Thoracic aorta (tissue), 2 donors: ENCODE measurements around the gene CLEC9A. TPM values are rescaled to one million over a fixed set of nuclear protein-coding genes. Genes with fewer than 3 reads are reported as not detected.

Experiments used
- ATAC-seq: fragments of 150-250 bp; one replicate; pipeline ENCODE4 v1.8.0; 2017; ENCODE audit warnings: low read depth; ENCODE audit not compliant: insufficient number of reproducible peaks, low FRiP score
- DNase-seq: peaks from one replicate; pipeline ENCODE4 v3.0.0-alpha.2; 2020; ENCODE audit warnings: low spot score
- H3K27ac ChIP-seq, 2 donors: fragments of 200-600 bp; sonication (generic); 1 replicate in 1 of 2; 2 replicates in 1 of 2; pipeline ENCODE4 v1.5.1; 2016; ENCODE audit warnings: mild to moderate bottlenecking in 2 of 2, moderate library complexity in 2 of 2
- H3K27me3 ChIP-seq: fragments of 200-600 bp; sonication (generic); replicated peaks from 2 replicates; pipeline ENCODE4 v1.6.0; 2016; ENCODE audit warnings: mild to moderate bottlenecking; ENCODE audit not compliant: insufficient read depth
- H3K36me3 ChIP-seq: fragments of 200-600 bp; sonication (generic); one replicate; pipeline ENCODE4 v1.5.1; 2016
- H3K4me1 ChIP-seq, 2 donors: fragments of 200-600 bp; sonication (generic); 1 replicate in 1 of 2; 2 replicates in 1 of 2; pipeline versions ENCODE4 v1.5.1 to v1.6.0; 2016; ENCODE audit warnings: low read depth in 2 of 2, mild to moderate bottlenecking in 1 of 2; ENCODE audit not compliant: control insufficient read depth in 1 of 2
- H3K4me3 ChIP-seq: fragments of 200-600 bp; sonication (generic); 2 replicates; pipeline ENCODE4 v1.5.1; 2016; ENCODE audit warnings: mild to moderate bottlenecking
- H3K9me3 ChIP-seq: fragments of 200-600 bp; sonication (generic); 2 replicates; pipeline ENCODE4 v1.5.1; 2016
- CTCF ChIP-seq: fragments of 200-600 bp; sonication (generic); IDR thresholded peaks from one replicate; pipeline ENCODE4 v1.5.1; 2019; ENCODE audit warnings: antibody characterized with exemption
- total RNA-seq, 2 donors: library from RNA; depleted of rRNA; stranded (reverse); fragments of >200 nt; gene quantifications; one replicate each; pipeline versions ENCODE4 v1.1.0 to v1.2.3, GENCODE V29; 2016

CLEC9A gene
- total RNA-seq, 2 donors from 2014 or later, result not detected

GRCh38 chr12:10082117-10082874, 51.8 kb downstream of the CLEC9A start:
- Histone ChIP-seq H3K27ac (no peak overlapping the region), H3K9me3 (no peaks in the 10 kb centered on the region), H3K4me3 (no peak overlapping the region), H3K4me1 (no peaks in the 10 kb centered on the region), H3K36me3 (no peaks in the 10 kb centered on the region), H3K27me3 (no peaks in the 10 kb centered on the region)
- DNase-seq (no peak), ATAC-seq (no peak)
- no peak for TF ChIP-seq CTCF

GRCh38 chr12:10084733-10085132, 54.3 kb downstream of the CLEC9A start:
- H3K4me1 ChIP-seq, result no peaks in the 10 kb centered on the region
- no peak for ATAC-seq

GRCh38 chr12:10086387-10086786, 55.9 kb downstream of the CLEC9A start:
- H3K36me3 ChIP-seq, result no peaks in the 10 kb centered on the region
- H3K27me3 ChIP-seq, result no peaks in the 10 kb centered on the region
- no peaks in the 10 kb centered on the region for H3K9me3 ChIP-seq
- no peaks in the 10 kb centered on the region for H3K4me1 ChIP-seq
- H3K27ac ChIP-seq, result no peak overlapping the region
- TF ChIP-seq CTCF, result no peak
- DNase-seq (no peak), ATAC-seq (no peak)
- no peak overlapping the region for H3K4me3 ChIP-seq

More at GRCh38 chr12:10084733-10085132, 54.3 kb downstream of the CLEC9A start:
- H3K27ac ChIP-seq, result no peak overlapping the region
- H3K36me3 ChIP-seq, result no peaks in the 10 kb centered on the region
- no peaks in the 10 kb centered on the region for H3K9me3 ChIP-seq
- H3K27me3 ChIP-seq, result no peaks in the 10 kb centered on the region
- H3K4me3 ChIP-seq, result no peak overlapping the region
- no peak for DNase-seq
- TF ChIP-seq CTCF, result no peak

GRCh38 chr12:10088031-10088430, 57.5 kb downstream of the CLEC9A start:
- no peak overlapping the region for H3K4me3 ChIP-seq
- H3K9me3 ChIP-seq, result no peaks in the 10 kb centered on the region
- no peak overlapping the region for H3K27ac ChIP-seq
- H3K27me3 ChIP-seq, result no peaks in the 10 kb centered on the region
- no peaks in the 10 kb centered on the region for H3K4me1 ChIP-seq
- no peak for DNase-seq
- ATAC-seq, result no peak
- TF ChIP-seq CTCF, result no peak
- H3K36me3 ChIP-seq, result no peaks in the 10 kb centered on the region

- no peak overlapping the region for H3K27ac ChIP-seq
Observed at GRCh38 chr12:10088955-10089900, 58.7 kb downstream of the CLEC9A start.

More at GRCh38 chr12:10088955-10089900, 58.7 kb downstream of the CLEC9A start:
- Histone ChIP-seq H3K4me1 (peaks cover 0 to 3% of the 10 kb centered on the region in 2 donors), H3K36me3 (no peaks in the 10 kb centered on the region), H3K9me3 (no peaks in the 10 kb centered on the region), H3K4me3 (no peak overlapping the region), H3K27me3 (no peaks in the 10 kb centered on the region)
- DNase-seq (no peak), ATAC-seq (no peak)
- TF ChIP-seq CTCF, result no peak
